Endothelial cell of umbilical vein (primary cell): ENCODE measurements around the gene KLHL25.
A peak's percentile ranks its signal among the peaks of the same experiment; 100 is the strongest.

ENCODE experiments used
- EZH2 ChIP-seq: IDR thresholded peaks from 2 replicates; pipeline ENCODE4 v1.6.1; 2012; ENCODE audit warnings: borderline replicate concordance, low read depth, mild to moderate bottlenecking, moderate library complexity, low read length, inconsistent platforms; ENCODE audit not compliant: severe bottlenecking
- GATA2 ChIP-seq: IDR thresholded peaks from 2 replicates; pipeline ENCODE4 v1.7.0; 2011; ENCODE audit warnings: low read depth, mild to moderate bottlenecking, moderate library complexity, mixed read lengths, low read length; ENCODE audit not compliant: insufficient read length, insufficient read depth
- POLR2A ChIP-seq: IDR thresholded peaks from 2 replicates; pipeline ENCODE4 v1.6.1; 2012; ENCODE audit warnings: low read depth, mild to moderate bottlenecking, control low read depth, low read length
- POLR2AphosphoS5 ChIP-seq: IDR thresholded peaks from 2 replicates; pipeline ENCODE4 v1.6.1; 2012; ENCODE audit warnings: low read depth, mild to moderate bottlenecking, control low read depth, low read length, moderate library complexity; ENCODE audit not compliant: insufficient read depth
- TF ChIP-seq, protein P1 (sequence below), 2 donors: IDR thresholded peaks; 1 replicate in 1 of 2; 2 replicates in 1 of 2; pipeline ENCODE4 v1.5.1; 2011; ENCODE audit warnings: low read length in 2 of 2, mild to moderate bottlenecking in 2 of 2, moderate library complexity in 2 of 2, control low read depth in 1 of 2, inconsistent platforms in 1 of 2, low read depth in 1 of 2; ENCODE audit not compliant: insufficient read depth in 1 of 2; ENCODE audit errors: extremely low read depth in 1 of 2
- TF ChIP-seq, protein P2 (sequence below): IDR thresholded peaks from 2 replicates; pipeline ENCODE4 v1.6.1; 2011; ENCODE audit not compliant: insufficient read depth, insufficient read length

DNA sequence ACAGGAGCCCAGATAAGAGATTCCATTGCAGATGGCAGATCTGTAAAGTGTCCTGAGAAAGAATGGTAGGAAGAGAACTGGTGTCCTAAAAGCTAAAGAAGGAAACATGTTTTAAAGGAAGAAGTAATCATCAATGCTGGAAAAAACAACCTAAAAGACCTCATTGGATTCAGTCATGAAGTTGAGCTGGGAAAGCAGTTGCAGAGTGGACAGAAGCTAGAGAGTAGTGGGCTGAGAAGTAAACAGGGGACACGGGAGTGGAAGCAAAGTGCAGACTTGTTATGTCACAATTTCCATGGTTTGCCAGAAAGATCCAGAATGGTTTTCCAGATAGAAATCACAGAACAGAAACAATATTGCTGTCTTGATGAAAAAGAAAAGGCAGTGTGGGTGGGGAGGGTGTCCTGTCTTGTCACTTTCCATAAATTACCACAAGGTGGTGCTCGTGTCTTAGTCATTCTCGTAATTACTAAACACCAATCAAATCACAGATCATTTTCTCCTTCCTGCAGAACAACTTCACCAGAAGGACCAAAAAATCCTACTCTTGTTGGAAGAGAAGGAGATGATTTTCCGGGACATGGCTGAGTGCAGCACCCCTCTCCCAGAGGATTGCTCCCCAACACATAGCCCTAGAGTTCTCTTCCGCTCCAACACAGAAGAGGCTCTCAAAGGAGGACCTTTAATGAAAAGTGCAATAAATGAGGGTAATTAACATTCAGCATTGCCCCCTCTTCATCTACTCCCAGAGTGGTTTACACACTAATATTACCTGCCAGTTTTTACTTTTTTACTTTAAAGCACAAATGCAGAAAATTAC, 64.5 kb downstream of the KLHL25 start:
- TF ChIP-seq, protein P1, sequence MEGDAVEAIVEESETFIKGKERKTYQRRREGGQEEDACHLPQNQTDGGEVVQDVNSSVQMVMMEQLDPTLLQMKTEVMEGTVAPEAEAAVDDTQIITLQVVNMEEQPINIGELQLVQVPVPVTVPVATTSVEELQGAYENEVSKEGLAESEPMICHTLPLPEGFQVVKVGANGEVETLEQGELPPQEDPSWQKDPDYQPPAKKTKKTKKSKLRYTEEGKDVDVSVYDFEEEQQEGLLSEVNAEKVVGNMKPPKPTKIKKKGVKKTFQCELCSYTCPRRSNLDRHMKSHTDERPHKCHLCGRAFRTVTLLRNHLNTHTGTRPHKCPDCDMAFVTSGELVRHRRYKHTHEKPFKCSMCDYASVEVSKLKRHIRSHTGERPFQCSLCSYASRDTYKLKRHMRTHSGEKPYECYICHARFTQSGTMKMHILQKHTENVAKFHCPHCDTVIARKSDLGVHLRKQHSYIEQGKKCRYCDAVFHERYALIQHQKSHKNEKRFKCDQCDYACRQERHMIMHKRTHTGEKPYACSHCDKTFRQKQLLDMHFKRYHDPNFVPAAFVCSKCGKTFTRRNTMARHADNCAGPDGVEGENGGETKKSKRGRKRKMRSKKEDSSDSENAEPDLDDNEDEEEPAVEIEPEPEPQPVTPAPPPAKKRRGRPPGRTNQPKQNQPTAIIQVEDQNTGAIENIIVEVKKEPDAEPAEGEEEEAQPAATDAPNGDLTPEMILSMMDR (IDR thresholded peaks at IDR 0.05; ENCODE audit: extremely low read depth in 1 of 2, insufficient read depth in 1 of 2, low read depth in 1 of 2, low read length in 2 of 2): peak; percentile 53 to 58
- TF ChIP-seq POLR2AphosphoS5: no peak
- no peak for TF ChIP-seq POLR2A
- TF ChIP-seq EZH2: no peak
- no peak for TF ChIP-seq GATA2
- TF ChIP-seq, protein P2, sequence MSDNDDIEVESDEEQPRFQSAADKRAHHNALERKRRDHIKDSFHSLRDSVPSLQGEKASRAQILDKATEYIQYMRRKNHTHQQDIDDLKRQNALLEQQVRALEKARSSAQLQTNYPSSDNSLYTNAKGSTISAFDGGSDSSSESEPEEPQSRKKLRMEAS: no peak
